HL-60 (cell line): ENCODE measurements around the gene PHLPP1.

Experiments
- GABPA ChIP-seq: IDR thresholded peaks from 2 replicates; pipeline ENCODE4 v1.6.1; 2012; ENCODE audit warnings: low read depth
- POLR2AphosphoS5 ChIP-seq: IDR thresholded peaks from 2 replicates; pipeline ENCODE4 v1.6.1; 2012; ENCODE audit warnings: low read depth
- TF ChIP-seq, protein P1 (sequence below): IDR thresholded peaks from one replicate; pipeline ENCODE4 v1.5.1; 2011; ENCODE audit warnings: low read length, control low read depth, inconsistent platforms; ENCODE audit not compliant: insufficient read depth
- TF ChIP-seq, protein P2 (sequence below): IDR thresholded peaks from 2 replicates; pipeline ENCODE4 v1.6.1; 2012; ENCODE audit warnings: low read depth; ENCODE audit not compliant: insufficient replicate concordance

DNA sequence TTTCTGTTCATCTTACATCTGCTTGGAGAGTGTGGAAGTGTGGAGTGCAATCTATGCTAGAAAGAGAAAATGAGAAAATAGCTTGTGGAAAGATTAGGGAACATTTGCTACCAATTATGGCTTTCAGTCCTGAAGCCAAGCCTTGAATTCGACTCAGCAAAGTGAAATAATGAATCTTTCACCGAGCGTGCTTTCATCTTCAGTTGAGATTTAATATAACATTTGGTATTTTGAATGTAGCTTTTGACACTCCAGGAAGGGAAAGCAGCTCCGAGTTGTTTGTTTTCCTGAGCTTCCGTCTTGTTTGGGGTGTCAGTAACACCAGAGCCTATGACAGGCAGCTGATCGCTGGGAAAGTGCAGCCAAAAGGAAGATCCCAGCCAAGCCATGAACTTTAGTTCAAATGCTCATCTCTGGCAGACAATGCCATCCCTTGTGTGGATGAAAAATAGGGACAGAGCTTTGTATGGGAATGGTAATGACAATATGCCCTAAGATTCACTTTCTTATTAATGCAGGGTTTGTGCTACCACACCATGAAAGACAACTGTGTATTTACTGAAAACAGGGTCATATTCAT is 25.0 kb upstream of the PHLPP1 start:
- TF ChIP-seq, protein P1, sequence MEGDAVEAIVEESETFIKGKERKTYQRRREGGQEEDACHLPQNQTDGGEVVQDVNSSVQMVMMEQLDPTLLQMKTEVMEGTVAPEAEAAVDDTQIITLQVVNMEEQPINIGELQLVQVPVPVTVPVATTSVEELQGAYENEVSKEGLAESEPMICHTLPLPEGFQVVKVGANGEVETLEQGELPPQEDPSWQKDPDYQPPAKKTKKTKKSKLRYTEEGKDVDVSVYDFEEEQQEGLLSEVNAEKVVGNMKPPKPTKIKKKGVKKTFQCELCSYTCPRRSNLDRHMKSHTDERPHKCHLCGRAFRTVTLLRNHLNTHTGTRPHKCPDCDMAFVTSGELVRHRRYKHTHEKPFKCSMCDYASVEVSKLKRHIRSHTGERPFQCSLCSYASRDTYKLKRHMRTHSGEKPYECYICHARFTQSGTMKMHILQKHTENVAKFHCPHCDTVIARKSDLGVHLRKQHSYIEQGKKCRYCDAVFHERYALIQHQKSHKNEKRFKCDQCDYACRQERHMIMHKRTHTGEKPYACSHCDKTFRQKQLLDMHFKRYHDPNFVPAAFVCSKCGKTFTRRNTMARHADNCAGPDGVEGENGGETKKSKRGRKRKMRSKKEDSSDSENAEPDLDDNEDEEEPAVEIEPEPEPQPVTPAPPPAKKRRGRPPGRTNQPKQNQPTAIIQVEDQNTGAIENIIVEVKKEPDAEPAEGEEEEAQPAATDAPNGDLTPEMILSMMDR, result no peak
- TF ChIP-seq POLR2AphosphoS5 (no peak), GABPA (no peak)
- TF ChIP-seq, protein P2, sequence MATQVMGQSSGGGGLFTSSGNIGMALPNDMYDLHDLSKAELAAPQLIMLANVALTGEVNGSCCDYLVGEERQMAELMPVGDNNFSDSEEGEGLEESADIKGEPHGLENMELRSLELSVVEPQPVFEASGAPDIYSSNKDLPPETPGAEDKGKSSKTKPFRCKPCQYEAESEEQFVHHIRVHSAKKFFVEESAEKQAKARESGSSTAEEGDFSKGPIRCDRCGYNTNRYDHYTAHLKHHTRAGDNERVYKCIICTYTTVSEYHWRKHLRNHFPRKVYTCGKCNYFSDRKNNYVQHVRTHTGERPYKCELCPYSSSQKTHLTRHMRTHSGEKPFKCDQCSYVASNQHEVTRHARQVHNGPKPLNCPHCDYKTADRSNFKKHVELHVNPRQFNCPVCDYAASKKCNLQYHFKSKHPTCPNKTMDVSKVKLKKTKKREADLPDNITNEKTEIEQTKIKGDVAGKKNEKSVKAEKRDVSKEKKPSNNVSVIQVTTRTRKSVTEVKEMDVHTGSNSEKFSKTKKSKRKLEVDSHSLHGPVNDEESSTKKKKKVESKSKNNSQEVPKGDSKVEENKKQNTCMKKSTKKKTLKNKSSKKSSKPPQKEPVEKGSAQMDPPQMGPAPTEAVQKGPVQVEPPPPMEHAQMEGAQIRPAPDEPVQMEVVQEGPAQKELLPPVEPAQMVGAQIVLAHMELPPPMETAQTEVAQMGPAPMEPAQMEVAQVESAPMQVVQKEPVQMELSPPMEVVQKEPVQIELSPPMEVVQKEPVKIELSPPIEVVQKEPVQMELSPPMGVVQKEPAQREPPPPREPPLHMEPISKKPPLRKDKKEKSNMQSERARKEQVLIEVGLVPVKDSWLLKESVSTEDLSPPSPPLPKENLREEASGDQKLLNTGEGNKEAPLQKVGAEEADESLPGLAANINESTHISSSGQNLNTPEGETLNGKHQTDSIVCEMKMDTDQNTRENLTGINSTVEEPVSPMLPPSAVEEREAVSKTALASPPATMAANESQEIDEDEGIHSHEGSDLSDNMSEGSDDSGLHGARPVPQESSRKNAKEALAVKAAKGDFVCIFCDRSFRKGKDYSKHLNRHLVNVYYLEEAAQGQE, result no peak
